HEK293 (cell line): ENCODE data around the gene DMD.

Experiments
- CTCF ChIA-PET: fragments of 350-600 bp; formaldehyde crosslinking; extraction: SDS; loops from one replicate; lab custom pipeline; 2021; ENCODE audit warnings: antibody characterized with exemption; lab: Yijun Ruan, JAX
- POLR2A ChIA-PET: fragments of 300-600 bp; formaldehyde crosslinking; extraction: SDS; loops from one replicate; lab custom pipeline; 2020; ENCODE audit warnings: antibody characterized with exemption, inconsistent platforms; lab: Yijun Ruan, JAX
- H3K27ac ChIP-seq: fragments of 200-500 bp; sonication (Bioruptor generic); 2 replicates; pipeline ENCODE4 v1.5.1; 2014; ENCODE audit warnings: low read depth, low read length, control low read depth, inconsistent platforms; ENCODE audit errors: extremely low read depth
- H3K36me3 ChIP-seq, 2 experiments: fragments of 200-500 bp in 1 of 2; sonication (Bioruptor generic) in 1 of 2; 1 replicate in 1 of 2; 2 replicates in 1 of 2; pipeline ENCODE4 v1.5.1; 2014 to 2017; ENCODE audit warnings: inconsistent platforms in 2 of 2, low read length in 2 of 2; ENCODE audit not compliant: control insufficient read depth in 2 of 2, insufficient read depth in 1 of 2
- H3K4me1 ChIP-seq: fragments of 200-500 bp; sonication (Bioruptor generic); 2 replicates; pipeline ENCODE4 v1.5.1; 2014; ENCODE audit warnings: mild to moderate bottlenecking, low read length, inconsistent platforms; ENCODE audit not compliant: control insufficient read depth, insufficient read depth
- H3K4me3 ChIP-seq: 2 replicates; pipeline ENCODE4 v1.5.1; 2011; ENCODE audit warnings: low read depth, mild to moderate bottlenecking, control low read depth, low read length, moderate library complexity
- H3K9me3 ChIP-seq: fragments of 200-500 bp; sonication (Bioruptor generic); 2 replicates; pipeline ENCODE4 v1.5.1; 2014; ENCODE audit warnings: low read depth, low read length, inconsistent platforms; ENCODE audit not compliant: control insufficient read depth, insufficient read depth
- BCL11A ChIP-seq: fragments of 450-650 bp; formaldehyde crosslinking; IDR thresholded peaks from 2 replicates; pipeline ENCODE4 v1.5.1; 2016; ENCODE audit warnings: low read depth, missing biosample characterization, missing genetic modification characterization
- GLIS2 ChIP-seq: fragments of 450-650 bp; formaldehyde crosslinking; IDR thresholded peaks from 2 replicates; pipeline ENCODE4 v1.5.1; 2016; ENCODE audit warnings: missing biosample characterization, missing genetic modification characterization
- HOXA7 ChIP-seq: sonication (generic); formaldehyde crosslinking; IDR thresholded peaks from 2 replicates; pipeline ENCODE4 v1.8.1; 2022; ENCODE audit warnings: missing genetic modification reagents, borderline replicate concordance
- IKZF3 ChIP-seq: fragments of 450-650 bp; IDR thresholded peaks from 2 replicates; pipeline ENCODE4 v1.5.0; 2018; ENCODE audit warnings: missing biosample characterization, mild to moderate bottlenecking, missing genetic modification characterization, moderate library complexity
- MEIS1 ChIP-seq: sonication (generic); formaldehyde crosslinking; IDR thresholded peaks from 2 replicates; pipeline ENCODE4 v1.8.1; 2022; ENCODE audit warnings: missing genetic modification reagents, mild to moderate bottlenecking, borderline replicate concordance
- MYNN ChIP-seq: fragments of 450-650 bp; formaldehyde crosslinking; IDR thresholded peaks from 2 replicates; pipeline ENCODE4 v1.5.1; 2016; ENCODE audit warnings: missing biosample characterization, missing genetic modification characterization, borderline replicate concordance
- PRDM1 ChIP-seq: fragments of 450-650 bp; formaldehyde crosslinking; IDR thresholded peaks from 2 replicates; pipeline ENCODE4; 2016; ENCODE audit warnings: missing biosample characterization, missing genetic modification characterization
- TRIM28 ChIP-seq: IDR thresholded peaks from 2 replicates; pipeline ENCODE4 v1.6.1; 2011; ENCODE audit warnings: low read length, control low read depth, borderline replicate concordance
- ZBTB26 ChIP-seq: fragments of 450-650 bp; formaldehyde crosslinking; optimal IDR thresholded peaks from 2 replicates; pipeline ENCODE3; 2016; ENCODE audit warnings: missing biosample characterization, mild to moderate bottlenecking, missing genetic modification characterization
- ZNF132 ChIP-seq: fragments of 450-650 bp; formaldehyde crosslinking; IDR thresholded peaks from 2 replicates; pipeline ENCODE4 v1.5.1; 2017; ENCODE audit warnings: missing biosample characterization, missing genetic modification characterization, borderline replicate concordance
- ZNF175 ChIP-seq: fragments of 450-650 bp; formaldehyde crosslinking; IDR thresholded peaks from 2 replicates; pipeline ENCODE4 v1.5.1; 2016; ENCODE audit warnings: missing biosample characterization, missing genetic modification characterization
- ZNF221 ChIP-seq: fragments of 450-650 bp; formaldehyde crosslinking; IDR thresholded peaks from 2 replicates; pipeline ENCODE4 v1.5.1; 2017; ENCODE audit warnings: missing biosample characterization, missing genetic modification characterization, borderline replicate concordance
- ZNF223 ChIP-seq: fragments of 450-650 bp; formaldehyde crosslinking; IDR thresholded peaks from 2 replicates; pipeline ENCODE4 v1.5.1; 2016; ENCODE audit warnings: missing biosample characterization, missing genetic modification characterization
- ZNF266 ChIP-seq: fragments of 450-650 bp; formaldehyde crosslinking; IDR thresholded peaks from 2 replicates; pipeline ENCODE4 v1.5.1; 2016; ENCODE audit warnings: missing biosample characterization, missing genetic modification characterization, low read depth
- ZNF292 ChIP-seq: fragments of 450-650 bp; formaldehyde crosslinking; IDR thresholded peaks from 2 replicates; pipeline ENCODE4 v1.5.1; 2016; ENCODE audit warnings: low read depth, missing biosample characterization, missing genetic modification characterization, borderline replicate concordance
- ZNF449 ChIP-seq: fragments of 450-650 bp; formaldehyde crosslinking; IDR thresholded peaks from 2 replicates; pipeline ENCODE4 v1.5.1; 2017; ENCODE audit warnings: missing biosample characterization, mild to moderate bottlenecking, missing genetic modification characterization, moderate library complexity
- ZNF473 ChIP-seq: fragments of 450-650 bp; formaldehyde crosslinking; IDR thresholded peaks from 2 replicates; pipeline ENCODE4 v1.5.1; 2017; ENCODE audit warnings: missing biosample characterization, missing genetic modification characterization
- ZNF514 ChIP-seq: fragments of 450-650 bp; formaldehyde crosslinking; IDR thresholded peaks from 2 replicates; pipeline ENCODE4 v1.5.1; 2016; ENCODE audit warnings: missing biosample characterization, missing genetic modification characterization
- ZNF529 ChIP-seq: fragments of 450-650 bp; formaldehyde crosslinking; IDR thresholded peaks from 2 replicates; pipeline ENCODE4 v1.5.1; 2017; ENCODE audit warnings: missing genetic modification characterization, missing biosample characterization; ENCODE audit not compliant: insufficient replicate concordance
- ZNF548 ChIP-seq: fragments of 450-650 bp; formaldehyde crosslinking; IDR thresholded peaks from 2 replicates; pipeline ENCODE4 v1.5.1; 2016; ENCODE audit warnings: missing biosample characterization, missing genetic modification characterization
- ZNF549 ChIP-seq: fragments of 450-650 bp; IDR thresholded peaks from 2 replicates; pipeline ENCODE4 v1.5.1; 2018; ENCODE audit warnings: missing biosample characterization, missing genetic modification characterization, mild to moderate bottlenecking, inconsistent platforms, moderate library complexity
- ZNF555 ChIP-seq: fragments of 450-650 bp; formaldehyde crosslinking; conservative IDR thresholded peaks from 2 replicates; pipeline ENCODE4 v1.5.1; 2017; ENCODE audit warnings: missing biosample characterization, mild to moderate bottlenecking, missing genetic modification characterization, inconsistent platforms
- ZNF558 ChIP-seq: fragments of 450-650 bp; formaldehyde crosslinking; IDR thresholded peaks from 2 replicates; pipeline ENCODE4 v1.5.1; 2016; ENCODE audit warnings: missing biosample characterization, missing genetic modification characterization
- ZNF560 ChIP-seq: fragments of 450-650 bp; formaldehyde crosslinking; IDR thresholded peaks from 2 replicates; pipeline ENCODE4 v1.5.1; 2017; ENCODE audit warnings: missing biosample characterization, missing genetic modification characterization, borderline replicate concordance
- ZNF677 ChIP-seq: fragments of 450-650 bp; IDR thresholded peaks from 2 replicates; pipeline ENCODE4 v1.5.0; 2018; ENCODE audit warnings: missing biosample characterization, mild to moderate bottlenecking, missing genetic modification characterization, moderate library complexity
- ZNF792 ChIP-seq: fragments of 450-650 bp; formaldehyde crosslinking; IDR thresholded peaks from 2 replicates; pipeline ENCODE4 v1.5.1; 2016; ENCODE audit warnings: missing biosample characterization, missing genetic modification characterization
- ZSCAN23 ChIP-seq: fragments of 450-650 bp; formaldehyde crosslinking; IDR thresholded peaks from 2 replicates; pipeline ENCODE4 v1.5.1; 2016; ENCODE audit warnings: missing biosample characterization, missing genetic modification characterization
- ZSCAN30 ChIP-seq: fragments of 450-650 bp; IDR thresholded peaks from 2 replicates; pipeline ENCODE4 v1.5.1; 2018; ENCODE audit warnings: missing biosample characterization, mild to moderate bottlenecking, missing genetic modification characterization, moderate library complexity
- TF ChIP-seq, protein P1 (sequence below): fragments of 450-650 bp; formaldehyde crosslinking; IDR thresholded peaks from 2 replicates; pipeline ENCODE4 v1.5.1; 2017; ENCODE audit warnings: missing biosample characterization, missing genetic modification characterization
- TF ChIP-seq, protein P2 (sequence below): fragments of 450-650 bp; formaldehyde crosslinking; IDR thresholded peaks from 2 replicates; pipeline ENCODE4 v1.5.1; 2016; ENCODE audit warnings: missing biosample characterization, missing genetic modification characterization
- TF ChIP-seq, protein P3 (sequence below): fragments of 450-650 bp; formaldehyde crosslinking; IDR thresholded peaks from 2 replicates; pipeline ENCODE4 v1.5.1; 2016; ENCODE audit warnings: missing biosample characterization, missing genetic modification characterization, borderline replicate concordance

DMD gene

GRCh38 chrX:32024072-32024471 lies 1187.3 kb downstream of the DMD start:
- CTCF ChIA-PET = no interaction called here
- no peak overlapping the region for H3K4me3 ChIP-seq
- H3K36me3 ChIP-seq = no peaks in the 10 kb centered on the region
- TF ChIP-seq BCL11A (tag by site-specific recombination) (no peak), ZNF792 (tag by site-specific recombination) (no peak), ZNF548 (tag by site-specific recombination) (no peak), ZSCAN23 (tag by site-specific recombination) (no peak), ZNF266 (tag by site-specific recombination) (no peak)
- TF ChIP-seq, protein P1, sequence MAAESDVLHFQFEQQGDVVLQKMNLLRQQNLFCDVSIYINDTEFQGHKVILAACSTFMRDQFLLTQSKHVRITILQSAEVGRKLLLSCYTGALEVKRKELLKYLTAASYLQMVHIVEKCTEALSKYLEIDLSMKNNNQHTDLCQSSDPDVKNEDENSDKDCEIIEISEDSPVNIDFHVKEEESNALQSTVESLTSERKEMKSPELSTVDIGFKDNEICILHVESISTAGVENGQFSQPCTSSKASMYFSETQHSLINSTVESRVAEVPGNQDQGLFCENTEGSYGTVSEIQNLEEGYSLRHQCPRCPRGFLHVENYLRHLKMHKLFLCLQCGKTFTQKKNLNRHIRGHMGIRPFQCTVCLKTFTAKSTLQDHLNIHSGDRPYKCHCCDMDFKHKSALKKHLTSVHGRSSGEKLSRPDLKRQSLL (tag by site-specific recombination) = no peak
- POLR2A ChIA-PET = no interaction called here
- no peaks in the 10 kb centered on the region; the same call in none of the 2 replicates for H3K9me3 ChIP-seq
- no peak overlapping the region for H3K27ac ChIP-seq
- H3K4me1 ChIP-seq = no peaks in the 10 kb centered on the region

GRCh38 chrX:32016195-32016594 lies 1195.2 kb downstream of the DMD start:
- POLR2A ChIA-PET = no interaction called here

DNA sequence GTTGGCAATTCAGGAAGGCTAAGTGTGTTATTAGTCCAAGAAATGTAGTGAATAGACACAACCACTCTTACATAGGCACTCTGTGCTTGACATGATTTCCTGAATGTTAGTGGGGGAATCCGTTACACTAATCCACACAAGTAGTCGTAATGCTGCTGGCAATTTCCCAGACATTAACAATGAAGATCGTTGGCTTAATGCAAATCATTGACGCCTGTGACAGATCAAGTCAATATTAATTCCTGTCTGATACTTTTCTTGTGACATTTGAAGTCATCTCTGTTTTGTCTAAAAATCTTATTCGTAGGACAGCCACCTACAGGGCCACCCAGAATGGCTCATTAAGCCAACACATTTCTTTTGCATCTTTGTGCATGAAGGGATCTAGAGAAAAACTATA lies 1200.4 kb downstream of the DMD start:
- ChIA-PET POLR2A (no interaction called here), CTCF (no interaction called here)
- peaks cover 2% of the 10 kb centered on the region; the same call in 1 of the 2 replicates for H3K9me3 ChIP-seq
- H3K4me3 ChIP-seq = no peak overlapping the region
- no peak overlapping the region for H3K27ac ChIP-seq
- no peaks in the 10 kb centered on the region for H3K4me1 ChIP-seq
- no peaks in the 10 kb centered on the region for H3K36me3 ChIP-seq
- TF ChIP-seq ZNF223 (tag by site-specific recombination) = no peak
- no peak for TF ChIP-seq HOXA7 (CRISPR knock-in tag)
- TF ChIP-seq ZNF473 (tag by site-specific recombination) = no peak
- TF ChIP-seq PRDM1 = no peak
- TF ChIP-seq ZBTB26 (tag by site-specific recombination) = no peak
- no peak for TF ChIP-seq ZNF529 (tag by site-specific recombination)
- no peak for TF ChIP-seq ZSCAN30 (tag by site-specific recombination)
- TF ChIP-seq MYNN (tag by site-specific recombination) = no peak
- no peak for TF ChIP-seq IKZF3
- TF ChIP-seq TRIM28 = no peak
- no peak for TF ChIP-seq ZNF677 (tag by site-specific recombination)

More at GRCh38 chrX:32016195-32016594, 1195.2 kb downstream of the DMD start:
- Histone ChIP-seq H3K27ac (no peak overlapping the region), H3K4me3 (no peak overlapping the region), H3K9me3 (no peaks in the 10 kb centered on the region; the same call in 1 of the 2 replicates), H3K36me3 (no peaks in the 10 kb centered on the region), H3K4me1 (no peaks in the 10 kb centered on the region)
- no peak for TF ChIP-seq ZNF560 (tag by site-specific recombination)
- TF ChIP-seq, protein P2, sequence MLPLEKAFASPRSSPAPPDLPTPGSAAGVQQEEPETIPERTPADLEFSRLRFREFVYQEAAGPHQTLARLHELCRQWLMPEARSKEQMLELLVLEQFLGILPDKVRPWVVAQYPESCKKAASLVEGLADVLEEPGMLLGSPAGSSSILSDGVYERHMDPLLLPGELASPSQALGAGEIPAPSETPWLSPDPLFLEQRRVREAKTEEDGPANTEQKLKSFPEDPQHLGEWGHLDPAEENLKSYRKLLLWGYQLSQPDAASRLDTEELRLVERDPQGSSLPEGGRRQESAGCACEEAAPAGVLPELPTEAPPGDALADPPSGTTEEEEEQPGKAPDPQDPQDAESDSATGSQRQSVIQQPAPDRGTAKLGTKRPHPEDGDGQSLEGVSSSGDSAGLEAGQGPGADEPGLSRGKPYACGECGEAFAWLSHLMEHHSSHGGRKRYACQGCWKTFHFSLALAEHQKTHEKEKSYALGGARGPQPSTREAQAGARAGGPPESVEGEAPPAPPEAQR = no peak
- TF ChIP-seq, protein P3, sequence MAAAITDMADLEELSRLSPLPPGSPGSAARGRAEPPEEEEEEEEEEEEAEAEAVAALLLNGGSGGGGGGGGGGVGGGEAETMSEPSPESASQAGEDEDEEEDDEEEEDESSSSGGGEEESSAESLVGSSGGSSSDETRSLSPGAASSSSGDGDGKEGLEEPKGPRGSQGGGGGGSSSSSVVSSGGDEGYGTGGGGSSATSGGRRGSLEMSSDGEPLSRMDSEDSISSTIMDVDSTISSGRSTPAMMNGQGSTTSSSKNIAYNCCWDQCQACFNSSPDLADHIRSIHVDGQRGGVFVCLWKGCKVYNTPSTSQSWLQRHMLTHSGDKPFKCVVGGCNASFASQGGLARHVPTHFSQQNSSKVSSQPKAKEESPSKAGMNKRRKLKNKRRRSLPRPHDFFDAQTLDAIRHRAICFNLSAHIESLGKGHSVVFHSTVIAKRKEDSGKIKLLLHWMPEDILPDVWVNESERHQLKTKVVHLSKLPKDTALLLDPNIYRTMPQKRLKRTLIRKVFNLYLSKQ (tag by site-specific recombination) = no peak
- no peak for TF ChIP-seq ZNF221 (tag by site-specific recombination)
- no peak for TF ChIP-seq MEIS1 (CRISPR knock-in tag)
- TF ChIP-seq ZNF175 (tag by site-specific recombination) = no peak
- no peak for TF ChIP-seq ZNF292
- no peak for TF ChIP-seq ZNF555 (tag by site-specific recombination)
- TF ChIP-seq ZNF558 (tag by site-specific recombination) = no peak
- TF ChIP-seq ZNF549 (tag by site-specific recombination) = no peak
- TF ChIP-seq ZNF514 (tag by site-specific recombination) = no peak
- TF ChIP-seq ZNF449 (tag by site-specific recombination) = no peak
- no peak for TF ChIP-seq GLIS2 (tag by site-specific recombination)
- no peak for TF ChIP-seq ZNF266 (tag by site-specific recombination)
- no peak for TF ChIP-seq ZNF132 (tag by site-specific recombination)
- CTCF ChIA-PET = no interaction called here
